Gastroesophageal sphincter (tissue), 3 donors: ENCODE measurements around the gene KBTBD8.

Experiments
- CTCF ChIP-seq, 4 experiments: fragments of 200-600 bp in 2 of 4; fragments of 450-650 bp in 2 of 4; sonication (generic) in 1 of 4; IDR thresholded peaks; one replicate each; pipeline ENCODE4 v1.5.1; 2017 to 2019; ENCODE audit warnings: antibody characterized with exemption in 4 of 4, mild to moderate bottlenecking in 2 of 4, moderate library complexity in 2 of 4
- EP300 ChIP-seq: sonication (generic); formaldehyde crosslinking; IDR thresholded peaks from one replicate; pipeline ENCODE4 v1.6.1; 2017; ENCODE audit warnings: antibody characterized with exemption, mild to moderate bottlenecking
- POLR2A ChIP-seq, 2 donors: fragments of 450-650 bp; IDR thresholded peaks; one replicate each; pipeline ENCODE4 v1.6.1; 2017; ENCODE audit warnings: antibody characterized with exemption in 2 of 2, mild to moderate bottlenecking in 2 of 2, moderate library complexity in 1 of 2

- TF ChIP-seq POLR2A (IDR thresholded peaks at IDR 0.05) (no peak), CTCF (IDR thresholded peaks at IDR 0.05) (no peak), EP300 (no peak)
Observed at GRCh38 chr3:67059443-67059842, 61.3 kb downstream of the KBTBD8 start.
